ENCODE data around the gene CPM.

Gene CPM

DNA sequence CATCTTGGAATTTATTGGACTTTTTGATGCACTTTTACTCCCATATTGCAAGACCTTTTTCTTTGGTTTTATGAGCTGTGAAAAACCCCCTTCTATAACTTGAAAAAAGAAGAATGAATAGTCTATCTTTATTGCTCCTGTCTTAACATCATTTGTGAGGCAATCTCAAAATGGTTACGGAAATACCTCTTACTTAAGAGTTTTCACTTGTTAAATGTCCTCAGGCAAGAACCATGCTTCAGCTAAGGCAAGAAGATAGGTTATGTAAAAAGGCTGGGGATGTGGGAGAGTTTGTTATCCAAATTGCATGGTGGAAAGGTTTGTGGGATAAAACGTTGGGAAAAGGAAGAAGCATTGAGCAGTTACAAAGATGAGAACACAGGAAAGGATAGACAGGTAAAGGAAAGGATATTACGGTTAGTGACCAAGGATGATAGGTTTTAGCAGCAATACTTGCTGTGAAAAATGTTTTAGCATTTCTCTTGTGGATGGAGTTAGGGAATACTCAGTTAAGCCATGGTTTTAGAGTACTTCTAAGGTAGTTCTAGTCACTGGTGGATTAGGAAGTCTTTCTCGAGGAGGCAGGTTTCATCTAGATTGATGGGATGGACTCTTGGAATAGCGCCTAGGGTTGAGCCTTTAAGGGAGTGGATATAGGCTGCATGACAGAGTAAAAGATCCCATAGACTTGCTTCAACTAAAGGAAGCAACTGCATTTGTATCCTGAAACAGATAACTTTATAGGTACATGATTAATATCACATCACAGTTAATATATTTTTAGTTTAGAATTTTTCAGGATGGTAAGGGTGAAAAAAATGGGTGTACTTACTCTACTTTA, 94.7 kb downstream of the CPM start:
- TF ChIP-seq ZFX (IDR thresholded peaks at IDR 0.05; ENCODE audit: borderline replicate concordance): no peak
- TF ChIP-seq, protein P1, sequence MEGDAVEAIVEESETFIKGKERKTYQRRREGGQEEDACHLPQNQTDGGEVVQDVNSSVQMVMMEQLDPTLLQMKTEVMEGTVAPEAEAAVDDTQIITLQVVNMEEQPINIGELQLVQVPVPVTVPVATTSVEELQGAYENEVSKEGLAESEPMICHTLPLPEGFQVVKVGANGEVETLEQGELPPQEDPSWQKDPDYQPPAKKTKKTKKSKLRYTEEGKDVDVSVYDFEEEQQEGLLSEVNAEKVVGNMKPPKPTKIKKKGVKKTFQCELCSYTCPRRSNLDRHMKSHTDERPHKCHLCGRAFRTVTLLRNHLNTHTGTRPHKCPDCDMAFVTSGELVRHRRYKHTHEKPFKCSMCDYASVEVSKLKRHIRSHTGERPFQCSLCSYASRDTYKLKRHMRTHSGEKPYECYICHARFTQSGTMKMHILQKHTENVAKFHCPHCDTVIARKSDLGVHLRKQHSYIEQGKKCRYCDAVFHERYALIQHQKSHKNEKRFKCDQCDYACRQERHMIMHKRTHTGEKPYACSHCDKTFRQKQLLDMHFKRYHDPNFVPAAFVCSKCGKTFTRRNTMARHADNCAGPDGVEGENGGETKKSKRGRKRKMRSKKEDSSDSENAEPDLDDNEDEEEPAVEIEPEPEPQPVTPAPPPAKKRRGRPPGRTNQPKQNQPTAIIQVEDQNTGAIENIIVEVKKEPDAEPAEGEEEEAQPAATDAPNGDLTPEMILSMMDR (IDR thresholded peaks at IDR 0.05): no peak
- no peak overlapping the region for H3K27ac ChIP-seq

DNA sequence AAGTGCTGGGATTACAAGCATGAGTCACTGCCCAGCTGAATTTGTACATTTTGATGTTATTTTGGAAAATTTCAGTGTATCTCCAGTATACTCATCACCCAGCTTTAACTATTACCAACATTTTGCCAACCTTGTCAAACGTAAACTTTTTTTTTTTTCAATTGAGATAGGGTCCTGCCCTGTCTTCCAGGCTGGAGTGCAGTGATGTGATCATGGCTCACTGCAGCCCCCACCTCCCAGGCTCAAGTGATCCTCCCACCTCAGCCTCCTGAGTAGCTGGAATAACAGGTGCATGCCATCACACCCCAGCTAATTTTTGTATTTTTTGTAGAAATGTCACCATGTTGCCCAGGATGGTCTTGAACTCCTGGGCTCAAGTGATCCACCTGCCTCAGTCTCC, 95.8 kb downstream of the CPM start:
- TF ChIP-seq, protein P1 (IDR thresholded peaks at IDR 0.05): no peak
- TF ChIP-seq ZFX (IDR thresholded peaks at IDR 0.05; ENCODE audit: borderline replicate concordance): no peak
- no peak overlapping the region for H3K27ac ChIP-seq

DNA sequence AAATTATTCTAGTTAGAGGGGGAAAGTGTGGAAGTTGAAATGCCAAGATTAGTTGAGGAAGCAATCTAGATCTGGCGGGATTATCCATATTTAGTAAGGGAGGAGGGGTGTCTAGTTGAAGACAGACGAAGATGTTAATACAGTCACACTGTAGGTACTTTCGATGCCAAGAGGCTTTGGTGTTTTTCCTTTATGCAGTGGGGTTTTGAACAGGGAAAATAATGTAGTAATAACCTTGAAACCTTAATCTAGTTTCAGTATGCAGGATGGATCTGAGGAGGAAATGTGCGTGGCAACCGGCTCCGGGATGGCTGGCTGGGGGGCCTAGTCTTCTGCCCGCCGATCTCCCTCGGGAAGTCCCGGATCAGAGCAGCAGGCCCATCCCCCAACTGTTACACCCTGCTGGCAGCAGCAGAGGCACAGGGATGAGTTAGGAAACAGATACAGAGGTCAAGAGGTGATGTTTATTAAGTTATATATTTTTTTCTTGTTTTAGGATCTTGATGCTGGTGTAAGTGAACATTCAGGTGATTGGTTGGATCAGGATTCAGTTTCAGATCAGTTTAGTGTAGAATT, 97.5 kb downstream of the CPM start:
- no peak for TF ChIP-seq ZFX (IDR thresholded peaks at IDR 0.05; ENCODE audit: borderline replicate concordance)
- TF ChIP-seq, protein P1 (IDR thresholded peaks at IDR 0.05): no peak
- H3K27ac ChIP-seq: no peak overlapping the region

DNA sequence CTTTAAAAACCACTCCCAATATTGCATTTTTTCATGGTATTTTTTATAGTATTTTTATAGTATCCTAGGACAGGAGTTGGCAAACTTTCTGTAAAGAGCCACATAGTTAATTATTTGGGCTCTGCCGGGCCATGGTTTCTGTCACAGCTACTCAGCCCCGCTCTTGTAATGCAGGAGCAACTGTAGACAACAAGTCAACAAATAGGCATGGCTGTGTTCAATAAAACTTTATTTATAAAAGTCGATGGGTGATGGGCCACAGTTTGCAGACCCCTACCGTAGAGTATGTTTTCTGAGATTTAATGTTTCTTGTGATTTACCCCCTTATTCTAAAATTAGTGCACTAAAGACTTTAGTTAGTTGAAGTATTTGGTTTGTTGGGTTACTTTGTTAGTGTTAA, 99.5 kb downstream of the CPM start:
- H3K27ac ChIP-seq: no peak overlapping the region
- TF ChIP-seq ZFX (IDR thresholded peaks at IDR 0.05; ENCODE audit: borderline replicate concordance): no peak
- TF ChIP-seq, protein P1 (IDR thresholded peaks at IDR 0.05): no peak

DNA sequence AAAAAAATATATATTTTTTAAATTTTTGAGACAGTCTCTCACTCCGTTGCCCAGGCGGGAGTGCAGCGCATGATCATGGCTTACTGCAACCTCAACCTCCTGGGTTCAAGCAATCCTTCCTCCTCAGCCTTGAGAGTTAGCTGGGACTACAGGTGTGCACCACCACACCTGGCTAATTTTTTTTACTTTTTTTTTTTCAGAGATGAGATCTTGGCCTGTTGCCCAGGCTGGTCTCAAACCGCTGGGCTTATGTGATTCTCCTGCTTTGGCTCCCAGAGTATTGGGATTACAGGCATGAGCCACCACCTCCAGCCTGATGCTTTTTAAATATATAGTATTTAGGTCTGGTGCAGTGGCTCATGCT, 100.5 kb downstream of the CPM start:
- TF ChIP-seq ZFX (IDR thresholded peaks at IDR 0.05; ENCODE audit: borderline replicate concordance): no peak
- no peak overlapping the region for H3K27ac ChIP-seq

DNA sequence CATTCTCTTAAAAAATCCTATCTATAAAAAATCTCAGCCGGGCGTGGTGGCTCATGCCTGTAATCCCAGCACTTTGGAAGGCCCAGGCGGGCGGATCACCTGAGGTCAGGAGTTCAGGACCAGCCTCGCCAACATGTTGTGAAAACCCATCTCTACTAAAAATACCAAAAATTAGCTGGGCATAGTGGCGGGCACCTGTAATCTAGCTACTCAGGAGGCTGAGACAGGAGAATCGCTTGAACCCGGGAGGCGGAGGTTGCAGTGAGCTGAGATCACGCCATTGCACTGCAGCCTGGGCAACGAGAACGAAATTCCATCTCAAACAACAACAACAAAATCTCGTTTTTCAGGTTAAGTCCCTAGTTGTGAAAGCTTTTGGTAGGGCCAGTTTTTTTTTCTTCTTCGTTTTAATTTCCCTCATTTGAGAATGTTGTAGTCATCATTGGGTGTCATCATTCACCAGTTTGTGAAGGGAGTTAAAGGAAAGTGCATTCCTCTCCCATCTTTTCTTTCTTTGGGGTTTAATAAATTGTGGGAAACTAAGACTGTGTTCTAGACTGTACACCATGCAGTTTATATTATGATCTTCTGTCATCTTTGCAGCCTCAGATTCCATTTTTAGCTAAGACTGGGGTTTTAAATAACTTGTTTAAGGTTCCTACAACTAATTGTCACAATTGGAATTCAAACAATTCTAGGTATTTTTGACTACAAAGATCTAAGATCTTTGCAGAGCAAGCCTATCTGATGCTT, 101.0 kb downstream of the CPM start:
- 0 out of 2 replicates have a peak overlapping the region, but pooled peaks have one; percentile 1 for H3K27ac ChIP-seq
- TF ChIP-seq, protein P1 (IDR thresholded peaks at IDR 0.05): no peak
- TF ChIP-seq ZFX (IDR thresholded peaks at IDR 0.05; ENCODE audit: borderline replicate concordance): no peak

DNA sequence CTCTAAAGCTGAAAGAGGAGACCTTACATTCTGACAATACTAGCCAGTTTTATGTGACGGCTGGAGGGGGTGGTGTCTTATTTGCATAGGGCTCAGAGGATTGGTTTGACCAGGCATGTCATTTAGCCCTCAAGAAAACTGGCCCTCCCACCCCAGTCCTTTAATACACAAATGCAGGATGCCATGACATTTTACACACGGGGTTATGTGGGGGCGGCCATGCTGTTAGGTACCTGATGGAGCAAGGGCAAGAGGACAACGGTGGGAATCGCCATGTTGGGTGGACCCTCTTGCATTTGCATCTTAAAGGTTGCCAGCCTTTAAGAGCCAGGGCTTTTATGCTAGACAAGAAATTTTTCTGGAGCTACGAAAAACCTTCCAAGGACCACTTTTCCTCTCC, 101.7 kb downstream of the CPM start:
- H3K27ac ChIP-seq: 0 out of 2 replicates have a peak overlapping the region, but pooled peaks have one; percentile 1
- TF ChIP-seq, protein P1 (IDR thresholded peaks at IDR 0.05): no peak
- no peak for TF ChIP-seq ZFX (IDR thresholded peaks at IDR 0.05; ENCODE audit: borderline replicate concordance)

Measured in 22Rv1 (cell line).